Effector memory CD8-positive, alpha-beta T cell (primary cell): Measurements from ENCODE around the gene TMEM147.
"Not testable (repeated sequence)": the region's sequence is repeated elsewhere in the genome, so short reads cannot be mapped to it uniquely, and the experiment has no call there.

ENCODE experiments used
- ATAC-seq: fragments of 150-1000 bp; cut with Tn5 transposase; replicated peaks from 2 replicates; pipeline ENCODE4 v1.10.0; 2021; ENCODE audit warnings: mild to moderate bottlenecking, moderate library complexity
- DNase-seq, 3 experiments: peaks; one replicate each; pipeline ENCODE4 v3.0.0; 2021
- H3K27ac Mint-ChIP-seq, 2 donors: one replicate each; pipeline ENCODE4 v1.8.0; 2022; ENCODE audit warnings: mild to moderate bottlenecking in 2 of 2, mixed read lengths in 2 of 2, moderate library complexity in 2 of 2
- H3K27me3 Mint-ChIP-seq, 2 donors: one replicate each; pipeline ENCODE4 v1.8.0; 2022; ENCODE audit warnings: mixed read lengths in 2 of 2
- H3K36me3 Mint-ChIP-seq: one replicate; pipeline ENCODE4 v1.8.0; 2022; ENCODE audit warnings: mild to moderate bottlenecking, moderate library complexity, mixed read lengths; ENCODE audit not compliant: insufficient read depth
- H3K4me1 Mint-ChIP-seq, 2 donors: one replicate each; pipeline ENCODE4 v1.8.0; 2022; ENCODE audit warnings: low read depth in 2 of 2, mixed read lengths in 2 of 2
- H3K4me3 Mint-ChIP-seq, 2 donors: one replicate each; pipeline ENCODE4 v1.8.0; 2022; ENCODE audit warnings: mild to moderate bottlenecking in 2 of 2, mixed read lengths in 2 of 2, moderate library complexity in 2 of 2
- H3K9me3 Mint-ChIP-seq, 2 donors: one replicate each; pipeline ENCODE4 v1.8.0; 2022; ENCODE audit warnings: mixed read lengths in 2 of 2

TMEM147 gene

DNA sequence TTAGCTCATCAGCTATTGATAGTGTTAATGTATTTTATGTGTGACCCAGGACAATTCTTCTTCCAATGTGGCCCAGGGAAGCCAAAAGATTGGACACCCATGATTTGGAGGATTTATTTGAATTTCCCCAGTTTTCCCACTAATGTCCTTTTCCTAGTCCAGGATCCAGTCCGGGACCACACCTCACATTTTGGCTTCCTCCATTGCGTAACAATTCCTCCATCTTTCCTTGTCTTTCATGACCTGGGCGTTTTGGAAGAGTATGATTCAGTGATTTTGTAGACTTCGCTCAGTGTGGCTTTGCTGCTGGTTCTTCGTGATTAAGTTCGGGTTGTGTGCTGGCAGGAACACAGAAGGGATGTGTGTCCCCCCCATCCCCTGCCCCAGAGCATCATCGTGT, 21.3 kb downstream of the TMEM147 start:
- Mint-ChIP-seq H3K4me3 (no peak overlapping the region), H3K27me3 (peaks cover 41 to 87% of the 10 kb centered on the region in 2 donors), H3K9me3 (no peaks in the 10 kb centered on the region), H3K36me3 (no peaks in the 10 kb centered on the region), H3K27ac (no peak overlapping the region), H3K4me1 (no peaks in the 10 kb centered on the region)
- ATAC-seq, result no peak
- DNase-seq, result no peak

DNA sequence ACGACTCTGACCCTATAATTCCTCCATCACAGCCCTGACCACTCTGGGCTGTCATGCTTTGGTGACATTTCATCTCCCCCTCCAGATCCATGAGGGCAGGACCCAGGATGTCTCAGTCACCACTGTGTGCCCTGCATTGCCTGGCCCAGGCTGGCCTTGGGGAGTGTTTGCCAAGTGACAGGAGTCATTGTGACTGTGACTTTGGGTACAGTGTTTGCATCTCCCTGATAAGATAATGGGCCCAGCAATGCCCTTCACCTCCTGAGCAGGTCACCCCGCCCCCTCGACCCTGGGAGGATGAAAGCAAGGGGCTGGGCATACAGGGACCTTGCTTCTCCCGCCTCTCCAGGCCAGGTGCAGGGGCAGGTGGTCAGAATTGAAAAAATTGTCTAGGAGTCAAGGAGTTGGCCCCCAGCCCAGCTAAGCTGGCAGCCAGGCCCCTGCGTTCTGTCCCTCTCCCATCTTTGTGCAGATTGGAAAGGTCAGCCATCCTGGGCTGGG, 23.9 kb downstream of the TMEM147 start:
- no peaks in the 10 kb centered on the region for H3K9me3 Mint-ChIP-seq
- ATAC-seq, result no peak
- DNase-seq, result no peak
- no peaks in the 10 kb centered on the region for H3K36me3 Mint-ChIP-seq
- no peak overlapping the region for H3K4me3 Mint-ChIP-seq
- H3K27ac Mint-ChIP-seq, result no peak overlapping the region
- H3K4me1 Mint-ChIP-seq, result no peaks in the 10 kb centered on the region
- peaks cover 23 to 71% of the 10 kb centered on the region in 2 donors for H3K27me3 Mint-ChIP-seq

DNA sequence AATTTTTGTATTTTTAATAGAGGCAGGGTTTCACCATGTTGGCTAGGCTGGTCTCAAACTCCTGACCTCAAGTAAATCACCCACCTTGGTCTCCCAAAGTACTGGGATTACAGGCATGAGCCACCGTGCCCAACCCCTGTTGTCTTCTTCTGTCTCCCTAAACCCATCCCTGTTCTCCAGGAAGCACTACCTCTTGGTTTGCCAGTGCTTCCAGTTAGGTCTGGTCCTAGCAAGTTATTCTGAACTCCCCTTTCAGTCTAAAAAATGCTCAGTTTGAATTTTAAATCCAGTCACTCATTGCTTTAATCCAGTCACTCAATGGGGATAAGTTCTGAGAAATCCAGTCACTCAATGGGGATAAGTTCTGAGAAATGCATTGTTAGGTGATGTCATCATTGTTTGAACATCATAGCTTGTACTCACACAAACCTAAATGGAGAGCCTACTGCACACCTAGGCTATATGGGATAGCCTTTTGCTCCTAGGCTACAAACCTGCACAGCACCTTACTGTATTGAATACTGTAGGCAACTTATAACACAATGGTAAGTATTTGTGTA, 26.1 kb downstream of the TMEM147 start:
- H3K9me3 Mint-ChIP-seq, result peaks cover 4 to 10% of the 10 kb centered on the region in 2 donors
- H3K27ac Mint-ChIP-seq, result no peak overlapping the region
- H3K4me3 Mint-ChIP-seq, result no peak overlapping the region
- no peak for ATAC-seq
- no peaks in the 10 kb centered on the region for H3K4me1 Mint-ChIP-seq
- no peaks in the 10 kb centered on the region for H3K36me3 Mint-ChIP-seq
- peaks cover 25 to 66% of the 10 kb centered on the region in 2 donors for H3K27me3 Mint-ChIP-seq
- no peak for DNase-seq

DNA sequence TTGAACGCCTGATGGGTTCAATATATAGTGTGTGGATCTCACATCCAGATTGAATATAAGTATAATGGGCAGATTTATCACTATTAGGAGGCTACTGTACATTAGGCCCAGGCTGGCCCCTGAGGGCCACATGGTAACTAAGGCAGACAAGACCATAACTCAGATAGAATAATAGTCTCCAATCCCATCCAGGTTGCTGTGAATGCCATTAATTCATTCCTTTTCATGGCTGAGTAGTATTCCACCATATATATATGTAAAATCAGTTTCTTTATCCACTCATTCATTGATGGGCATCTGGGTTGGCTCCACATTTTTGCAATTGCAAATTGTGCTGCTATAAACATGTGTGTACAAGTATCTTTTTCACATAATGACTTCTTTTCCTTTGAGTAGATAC, 32.5 kb downstream of the TMEM147 start:
- H3K27ac Mint-ChIP-seq, result no peak overlapping the region
- peaks cover 15 to 49% of the 10 kb centered on the region in 2 donors for H3K27me3 Mint-ChIP-seq
- peaks cover 12 to 17% of the 10 kb centered on the region in 2 donors for H3K9me3 Mint-ChIP-seq
- peaks cover 3% of the 10 kb centered on the region for H3K36me3 Mint-ChIP-seq
- no peak overlapping the region for H3K4me3 Mint-ChIP-seq
- H3K4me1 Mint-ChIP-seq, result no peaks in the 10 kb centered on the region
- ATAC-seq (no peak), DNase-seq (no peak)

DNA sequence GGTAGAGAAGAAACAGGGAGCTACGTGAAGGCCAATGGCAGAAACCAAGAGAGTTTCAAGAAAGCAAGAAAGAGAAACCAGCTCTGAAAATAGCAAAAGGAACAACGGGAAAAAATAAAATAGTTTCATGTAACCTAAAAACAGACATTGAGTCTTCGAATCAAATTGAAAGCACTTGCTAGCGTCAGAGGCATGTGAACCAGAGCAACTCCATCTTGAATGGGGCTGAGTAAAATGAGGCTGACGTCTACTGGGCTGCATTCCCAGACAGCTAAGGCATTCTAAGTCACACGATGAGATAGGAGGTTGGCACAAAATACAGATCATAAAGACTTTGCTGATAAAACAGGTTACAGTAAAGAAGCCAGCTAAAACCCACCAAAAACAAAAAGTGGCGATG, 33.3 kb downstream of the TMEM147 start:
- Mint-ChIP-seq H3K9me3 (peaks cover 12 to 17% of the 10 kb centered on the region in 2 donors), H3K4me3 (no peak overlapping the region), H3K36me3 (peaks cover 3% of the 10 kb centered on the region), H3K4me1 (no peaks in the 10 kb centered on the region), H3K27me3 (peaks cover 22 to 56% of the 10 kb centered on the region in 2 donors), H3K27ac (no peak overlapping the region)
- DNase-seq, result no peak
- ATAC-seq, result no peak

DNA sequence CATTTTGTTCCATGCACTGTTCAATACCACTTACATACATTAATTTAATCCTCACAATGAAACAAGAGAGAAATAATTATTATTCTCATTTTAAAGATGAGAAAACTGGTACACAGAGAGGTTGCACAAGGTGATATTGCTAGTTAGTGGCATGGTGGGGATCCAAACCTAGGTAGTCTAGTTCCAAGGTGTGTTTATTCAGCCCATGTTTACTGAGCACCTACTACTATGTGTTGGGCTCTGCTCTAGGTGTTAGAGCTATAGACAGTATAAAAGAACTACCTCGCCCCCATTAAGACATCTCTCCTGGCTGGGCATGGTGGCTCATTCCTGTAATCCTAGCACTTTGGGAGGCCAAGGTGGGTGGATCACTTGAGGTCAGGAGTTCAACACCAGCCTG, 37.3 kb downstream of the TMEM147 start:
- no peak overlapping the region for H3K27ac Mint-ChIP-seq
- no peak overlapping the region for H3K4me3 Mint-ChIP-seq
- no peaks in the 10 kb centered on the region for H3K9me3 Mint-ChIP-seq
- peaks cover 28 to 65% of the 10 kb centered on the region in 2 donors for H3K27me3 Mint-ChIP-seq
- no peak for DNase-seq
- H3K4me1 Mint-ChIP-seq, result no peaks in the 10 kb centered on the region
- ATAC-seq, result no peak
- peaks cover 3% of the 10 kb centered on the region for H3K36me3 Mint-ChIP-seq

DNA sequence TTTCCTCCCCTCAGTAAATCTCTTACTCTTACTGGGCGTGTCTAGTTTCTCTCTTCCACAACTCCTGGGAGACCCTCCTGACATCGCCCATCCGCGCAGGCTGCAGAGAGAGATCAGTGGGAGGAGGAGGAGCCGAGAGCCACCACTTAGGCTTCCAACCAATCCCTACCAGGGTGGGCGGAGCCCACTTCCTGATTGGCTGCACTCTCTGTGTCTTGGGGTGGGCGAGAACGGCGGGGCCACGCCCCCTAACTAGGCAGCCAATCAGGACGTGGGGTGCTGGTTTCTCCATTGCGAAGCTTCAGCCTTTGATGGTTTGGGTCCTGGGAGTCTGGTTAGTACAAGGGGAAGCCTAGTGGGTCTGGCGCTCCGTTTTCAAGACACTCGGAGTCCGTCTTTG, 40.4 kb downstream of the TMEM147 start, which contains the start of gene PMIS2:
TSS of gene PMIS2 (plus strand) at position 326 of the 400 bp plus-strand sequence. CDS start 87 bp downstream, outside the sequence.
- Mint-ChIP-seq H3K4me3 (no peak within 1 kb of the TSS), H3K9me3 (no peaks in the 10 kb centered on the region), H3K4me1 (no peaks in the 10 kb centered on the region), H3K27me3 (peaks cover 22 to 59% of the 10 kb centered on the region in 2 donors), H3K36me3 (peaks cover 3% of the 10 kb centered on the region), H3K27ac (peak within 1 kb of the TSS in 1 of 2 donors; percentile 5)
- no peak for DNase-seq
- no peak for ATAC-seq

DNA sequence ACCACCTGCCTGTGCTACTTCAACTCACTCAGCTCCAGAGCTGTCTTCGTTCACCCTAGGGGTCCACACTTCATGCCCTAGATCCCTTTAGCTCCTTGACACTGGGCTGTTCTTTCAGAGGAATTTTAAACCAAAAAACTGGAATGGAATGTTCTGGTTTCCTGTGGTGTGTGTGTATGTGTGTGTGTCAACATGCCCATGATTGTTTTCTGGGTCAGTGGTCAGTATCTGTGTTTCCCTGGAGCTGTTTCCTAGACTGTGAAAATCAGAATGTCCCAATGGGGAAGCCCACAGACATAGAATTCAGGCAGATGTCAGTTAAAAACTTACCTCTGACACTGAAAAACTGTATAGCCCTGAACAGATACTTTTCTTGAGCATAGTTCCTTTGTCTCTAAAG, 41.9 kb downstream of the TMEM147 start:
- no peak overlapping the region for H3K27ac Mint-ChIP-seq
- no peaks in the 10 kb centered on the region for H3K4me1 Mint-ChIP-seq
- peaks cover 5% of the 10 kb centered on the region for H3K36me3 Mint-ChIP-seq
- H3K4me3 Mint-ChIP-seq, result no peak overlapping the region
- H3K9me3 Mint-ChIP-seq, result no peaks in the 10 kb centered on the region
- peaks cover 22 to 59% of the 10 kb centered on the region in 2 donors for H3K27me3 Mint-ChIP-seq
- ATAC-seq, result no peak
- no peak for DNase-seq

DNA sequence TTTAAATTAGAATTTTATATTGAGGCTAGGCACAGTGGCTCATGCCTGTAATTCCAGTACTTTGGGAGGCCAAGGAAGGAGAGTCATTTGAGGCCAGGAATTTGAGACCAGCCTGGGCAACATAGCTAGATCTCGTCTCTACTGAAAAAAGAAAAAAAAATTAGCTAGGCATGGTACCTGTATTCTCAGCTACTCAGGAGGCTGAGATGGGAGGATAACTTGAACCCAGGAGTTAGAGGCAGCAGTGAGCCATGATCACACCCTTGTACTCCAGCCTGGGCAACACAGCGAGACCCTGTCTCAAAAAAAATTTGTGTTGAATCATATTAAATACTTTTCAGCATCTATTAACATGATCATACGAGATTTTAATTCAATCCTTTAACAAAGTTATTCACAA, 45.4 kb downstream of the TMEM147 start:
- Mint-ChIP-seq H3K27ac (no peak overlapping the region), H3K4me1 (no peaks in the 10 kb centered on the region), H3K27me3 (peaks cover 14 to 33% of the 10 kb centered on the region in 2 donors), H3K9me3 (no peaks in the 10 kb centered on the region), H3K4me3 (no peak overlapping the region), H3K36me3 (peaks cover 9% of the 10 kb centered on the region)
- ATAC-seq (no peak), DNase-seq (no peak)

DNA sequence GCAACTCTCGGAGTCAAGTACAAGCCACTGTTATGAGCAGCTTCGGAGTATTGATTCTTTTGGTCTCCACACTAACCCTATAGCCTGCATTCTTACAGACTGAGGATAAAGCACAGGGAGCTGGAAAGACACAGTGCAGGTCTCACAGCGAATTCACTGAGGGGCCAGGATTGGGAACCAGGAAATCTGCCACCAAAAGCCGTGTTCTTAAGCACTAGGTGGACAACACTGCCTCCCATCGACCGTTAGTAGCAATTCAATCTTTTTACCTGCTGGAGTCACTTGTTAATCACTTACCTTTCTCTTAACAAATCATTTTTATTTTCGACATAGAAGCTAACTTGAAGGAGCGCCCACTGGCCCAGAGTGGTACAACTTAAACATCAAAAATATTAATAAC, 46.8 kb downstream of the TMEM147 start:
- ATAC-seq, result no peak
- H3K4me1 Mint-ChIP-seq, result peaks cover 0 to 4% of the 10 kb centered on the region in 2 donors
- no peak overlapping the region for H3K27ac Mint-ChIP-seq
- no peak overlapping the region for H3K4me3 Mint-ChIP-seq
- H3K27me3 Mint-ChIP-seq, result peaks cover 8 to 19% of the 10 kb centered on the region in 2 donors
- no peak for DNase-seq
- no peaks in the 10 kb centered on the region for H3K9me3 Mint-ChIP-seq
- H3K36me3 Mint-ChIP-seq, result peaks cover 6% of the 10 kb centered on the region

DNA sequence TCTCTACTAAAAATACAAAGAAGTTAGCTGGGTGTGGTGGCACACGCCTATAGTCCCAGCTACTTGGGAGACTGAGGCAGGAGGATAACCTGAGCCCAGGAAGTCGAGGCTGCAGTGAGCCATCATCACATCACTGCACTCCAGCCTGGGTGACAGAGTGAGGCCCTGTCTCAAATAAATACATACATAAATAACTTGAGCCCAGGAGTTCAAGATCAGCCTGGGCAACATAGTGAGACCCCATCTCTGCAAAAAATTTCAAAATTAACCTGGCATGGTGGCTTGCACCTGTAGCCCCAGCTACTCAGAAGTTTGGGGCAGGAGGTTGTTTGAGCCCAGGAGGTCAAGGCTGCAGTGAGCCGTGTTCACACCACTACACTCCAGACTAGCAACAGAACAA, 49.6 kb downstream of the TMEM147 start:
- peaks cover 15 to 31% of the 10 kb centered on the region in 2 donors for H3K27me3 Mint-ChIP-seq
- DNase-seq, H3K27ac Mint-ChIP-seq, H3K36me3 Mint-ChIP-seq, H3K4me1 Mint-ChIP-seq, H3K9me3 Mint-ChIP-seq, H3K4me3 Mint-ChIP-seq, ATAC-seq: not testable (repeated sequence)

DNA sequence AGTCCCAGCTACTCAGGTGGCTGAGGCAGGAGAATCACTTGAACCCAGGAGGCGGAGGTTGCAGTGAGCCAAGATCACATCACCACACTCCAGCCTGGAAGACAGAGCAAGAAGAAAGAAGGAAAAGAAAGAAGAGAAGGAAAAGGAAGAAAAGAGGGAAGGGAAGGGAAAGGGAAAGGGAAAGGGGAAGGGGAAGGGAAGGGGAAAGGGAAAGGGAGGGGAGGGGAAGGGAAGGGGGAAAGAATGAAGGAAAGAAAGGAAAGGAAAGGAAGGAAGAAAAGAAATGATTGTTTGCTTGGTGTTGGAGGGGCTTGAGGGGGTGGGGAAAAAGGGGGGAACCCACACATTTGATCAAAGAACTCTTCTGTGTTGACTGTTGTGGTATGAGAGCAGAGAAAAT, 50.5 kb downstream of the TMEM147 start:
- ATAC-seq, result no peak
- peaks cover 0 to 4% of the 10 kb centered on the region in 2 donors for H3K4me1 Mint-ChIP-seq
- H3K27me3 Mint-ChIP-seq, result peaks cover 20 to 40% of the 10 kb centered on the region in 2 donors
- no peak overlapping the region for H3K27ac Mint-ChIP-seq
- H3K4me3 Mint-ChIP-seq, result no peak overlapping the region
- H3K9me3 Mint-ChIP-seq, result no peaks in the 10 kb centered on the region
- H3K36me3 Mint-ChIP-seq, result peaks cover 6% of the 10 kb centered on the region
- DNase-seq, result no peak

DNA sequence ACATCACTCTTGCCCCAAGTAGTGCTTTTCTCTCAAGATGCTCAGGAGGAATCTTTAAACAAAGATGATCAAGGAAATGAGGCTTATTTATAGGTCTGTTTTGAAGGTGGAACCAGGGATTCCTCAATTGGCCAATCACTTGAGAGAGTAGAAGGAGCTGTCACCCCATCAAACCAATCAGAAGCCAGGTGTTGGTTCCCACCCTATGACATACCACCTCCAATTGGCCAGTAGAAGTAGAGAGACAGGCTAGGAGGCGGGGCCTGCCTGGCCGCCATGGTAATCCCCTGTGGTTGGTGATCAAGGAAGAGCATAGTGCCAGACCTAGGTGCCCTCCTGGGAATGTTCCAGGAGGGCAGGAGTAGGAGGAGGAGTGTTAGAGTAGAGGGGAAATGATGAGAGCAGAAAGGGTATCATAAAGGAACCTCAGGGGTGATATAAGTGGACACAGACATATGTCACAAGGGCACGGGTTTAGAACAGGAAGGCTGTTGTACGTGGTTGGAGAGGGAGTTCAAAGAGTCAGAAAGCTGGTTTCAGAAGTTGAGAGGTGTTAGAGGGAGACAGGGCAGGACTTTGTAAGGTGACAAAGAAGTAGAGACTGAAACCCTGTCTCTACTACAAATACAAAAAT, 51.1 kb downstream of the TMEM147 start:
- Mint-ChIP-seq H3K4me3 (no peak overlapping the region), H3K36me3 (peaks cover 6% of the 10 kb centered on the region), H3K4me1 (peaks cover 0 to 4% of the 10 kb centered on the region in 2 donors), H3K27me3 (peaks cover 20 to 46% of the 10 kb centered on the region in 2 donors), H3K9me3 (no peaks in the 10 kb centered on the region), H3K27ac (no peak overlapping the region)
- DNase-seq (no peak), ATAC-seq (peak; percentile 21)
